HG02970 (cell line): ENCODE measurements around the gene ARSJ.
A peak's percentile ranks its signal among the peaks of the same experiment; 100 is the strongest.
"Not testable (repeated sequence)": the region's sequence is repeated elsewhere in the genome, so short reads cannot be mapped to it uniquely, and the experiment has no call there.

Experiments used
- ATAC-seq: cut with Tn5 transposase; IDR thresholded peaks from one replicate; pipeline ENCODE4 v1.9.1; 2021; ENCODE audit warnings: mild to moderate bottlenecking, moderate library complexity, moderate number of reproducible peaks; ENCODE audit not compliant: unreplicated experiment, low FRiP score

The ARSJ gene

DNA sequence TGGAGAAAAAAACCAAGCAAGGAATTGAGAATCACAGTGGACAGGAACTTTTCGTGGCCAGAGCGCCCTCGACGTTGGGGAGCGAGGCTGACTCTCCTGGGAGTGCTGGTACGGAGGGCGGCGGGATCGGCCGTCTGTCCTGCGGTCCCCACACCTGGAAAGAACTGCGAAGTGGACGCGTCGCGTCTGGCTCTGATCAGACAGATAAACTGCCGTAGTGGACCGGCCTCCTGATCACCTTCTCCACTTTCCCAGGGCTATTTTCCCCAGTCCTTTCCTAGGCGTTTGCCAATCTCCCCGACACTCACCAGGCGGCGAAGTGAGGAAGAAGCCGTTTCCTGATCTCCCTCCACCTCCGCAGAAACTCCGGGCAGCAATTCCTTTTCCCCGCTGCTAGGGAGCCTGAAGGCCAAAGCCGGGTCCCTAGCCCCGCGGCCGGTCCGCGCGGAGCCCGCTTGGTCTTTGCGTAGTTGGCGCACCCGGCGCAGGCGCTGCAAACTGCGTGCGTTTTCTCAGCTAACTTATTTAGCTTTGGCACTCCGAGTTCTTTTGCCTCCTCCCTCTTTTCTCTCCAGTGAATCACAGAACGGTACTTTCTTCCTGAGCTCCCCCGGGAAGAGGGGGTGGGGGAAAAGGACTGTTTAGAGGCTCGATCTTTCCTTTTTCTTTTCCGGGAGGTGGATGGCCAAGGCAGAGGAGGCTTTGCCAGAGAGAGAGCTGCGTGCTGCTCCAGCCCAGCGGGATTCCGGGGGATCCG, at the start of gene ARSJ:
ARSJ (minus strand) TSS at position 500 of the 757 bp plus-strand sequence. CDS start 813 bp downstream, outside the sequence.
- ATAC-seq = no peak

DNA sequence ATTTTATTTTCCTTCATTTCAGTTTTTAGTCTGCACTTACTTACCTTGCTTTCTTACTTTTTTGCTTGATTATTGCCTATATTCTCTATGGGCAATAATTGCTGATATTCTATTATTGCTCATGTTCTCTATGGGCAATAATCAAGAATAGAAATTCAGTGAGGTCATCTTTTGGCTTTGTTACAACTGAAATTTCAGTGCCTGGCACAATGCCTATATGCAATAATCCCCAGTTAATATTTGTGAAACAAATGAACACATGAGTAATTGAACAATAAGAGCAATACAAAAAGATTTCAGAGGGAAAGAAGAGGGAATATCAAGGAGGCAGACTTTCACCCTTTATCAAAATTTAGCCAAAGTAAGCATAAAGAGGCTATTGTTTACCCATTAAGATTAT, 48.6 kb upstream of the ARSJ start:
- ATAC-seq = no peak

DNA sequence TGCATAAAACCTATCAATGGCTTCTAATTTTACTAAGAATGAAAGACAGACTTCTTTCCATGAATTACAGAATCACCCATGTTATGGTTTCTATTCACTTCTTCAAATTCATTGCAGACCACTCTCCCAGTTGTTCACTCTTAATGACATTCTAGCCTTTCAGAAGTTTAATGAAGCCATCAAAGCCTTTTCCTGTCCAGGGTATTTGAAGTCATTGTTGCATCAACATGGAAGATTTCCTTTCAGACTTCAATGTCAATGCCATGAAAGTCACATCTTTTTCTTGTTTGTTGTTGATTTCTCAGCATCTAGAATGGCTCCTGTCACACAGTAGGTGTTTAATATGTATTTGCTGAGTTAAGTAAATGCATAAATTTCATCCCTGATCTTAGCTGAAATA, 48.1 kb upstream of the ARSJ start:
- no peak for ATAC-seq

DNA sequence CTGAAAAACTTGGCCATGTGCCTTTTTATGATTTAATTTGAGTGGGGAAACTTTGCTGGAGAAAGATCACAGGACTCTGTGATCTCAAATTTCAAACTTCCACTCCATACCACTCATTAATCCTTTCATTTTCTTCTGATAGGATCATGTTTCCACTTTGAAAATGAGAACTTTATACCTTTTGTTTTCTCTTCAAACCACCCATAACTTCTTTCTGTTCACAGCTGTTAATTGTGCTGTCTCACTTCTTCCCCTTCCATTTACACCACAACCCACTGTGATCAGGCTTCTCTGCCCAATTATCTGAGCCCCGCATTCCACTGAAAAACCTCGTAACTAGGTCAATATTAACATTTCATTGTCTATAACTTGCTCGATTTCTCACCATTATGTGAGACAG, 47.0 kb upstream of the ARSJ start:
- ATAC-seq = no peak

DNA sequence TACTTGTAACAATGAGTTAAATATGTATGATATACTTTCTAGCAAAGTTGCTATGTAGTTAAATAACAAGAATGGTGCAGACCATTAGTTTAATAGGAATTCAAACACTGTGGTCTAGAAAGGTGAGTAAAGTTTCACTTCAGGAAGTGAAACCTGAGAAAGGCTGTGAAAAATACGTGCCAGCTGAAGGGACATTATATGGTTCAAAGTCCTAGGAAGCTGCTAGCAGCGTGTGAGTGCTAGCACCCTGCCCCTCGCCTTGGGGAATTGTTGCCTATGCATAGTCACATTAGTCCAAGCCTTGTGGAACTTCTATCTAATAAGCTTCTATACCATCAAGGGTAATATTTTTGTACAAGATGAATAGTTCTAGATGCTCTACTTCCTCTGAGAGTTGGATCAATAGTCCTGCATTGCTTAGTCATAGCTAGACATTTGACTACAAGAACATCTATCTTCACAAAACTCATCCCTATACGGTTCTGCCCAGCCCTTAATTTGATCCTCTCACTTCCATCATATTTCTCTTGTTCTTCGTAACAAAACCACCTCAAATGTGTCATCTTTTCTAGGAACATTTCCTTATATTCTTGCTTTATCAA, 45.8 kb upstream of the ARSJ start:
- ATAC-seq = peak; percentile 73

DNA sequence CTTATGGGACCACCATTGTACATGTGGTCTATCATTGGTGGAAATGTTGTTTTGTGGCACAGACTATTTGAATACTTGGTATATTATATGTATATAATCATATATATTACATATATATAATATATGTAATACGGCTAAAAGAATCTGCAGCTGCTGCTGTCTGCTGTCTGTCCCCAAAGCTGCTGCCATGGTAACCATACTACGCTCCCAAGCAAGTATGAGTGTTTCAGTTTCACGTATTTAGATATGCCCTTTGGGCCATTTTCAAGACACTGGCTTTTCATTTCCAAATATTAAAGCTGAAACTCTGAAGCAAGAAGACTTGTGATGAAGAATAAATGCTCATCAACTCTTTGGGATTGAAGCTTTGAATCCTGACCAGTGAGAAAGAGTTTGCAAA, 42.0 kb upstream of the ARSJ start:
- ATAC-seq = no peak

DNA sequence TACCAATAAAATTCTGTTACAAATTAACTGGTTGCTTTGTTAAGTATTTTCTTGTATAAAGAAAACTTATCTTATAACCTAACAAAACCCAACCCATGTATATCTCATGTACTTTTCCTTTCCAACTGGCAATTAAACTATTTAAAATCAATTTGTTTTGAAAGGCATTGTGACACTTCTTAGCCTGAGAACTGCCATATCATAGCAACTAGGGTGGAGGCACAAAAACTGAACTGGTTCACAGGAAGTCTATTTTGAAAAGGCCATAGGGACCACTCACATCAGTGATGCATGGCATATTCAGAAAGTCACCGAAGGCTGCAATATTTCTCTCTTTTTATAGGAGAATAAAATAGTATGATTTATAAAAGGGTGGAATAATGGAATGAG, 40.5 kb upstream of the ARSJ start:
- no peak for ATAC-seq

DNA sequence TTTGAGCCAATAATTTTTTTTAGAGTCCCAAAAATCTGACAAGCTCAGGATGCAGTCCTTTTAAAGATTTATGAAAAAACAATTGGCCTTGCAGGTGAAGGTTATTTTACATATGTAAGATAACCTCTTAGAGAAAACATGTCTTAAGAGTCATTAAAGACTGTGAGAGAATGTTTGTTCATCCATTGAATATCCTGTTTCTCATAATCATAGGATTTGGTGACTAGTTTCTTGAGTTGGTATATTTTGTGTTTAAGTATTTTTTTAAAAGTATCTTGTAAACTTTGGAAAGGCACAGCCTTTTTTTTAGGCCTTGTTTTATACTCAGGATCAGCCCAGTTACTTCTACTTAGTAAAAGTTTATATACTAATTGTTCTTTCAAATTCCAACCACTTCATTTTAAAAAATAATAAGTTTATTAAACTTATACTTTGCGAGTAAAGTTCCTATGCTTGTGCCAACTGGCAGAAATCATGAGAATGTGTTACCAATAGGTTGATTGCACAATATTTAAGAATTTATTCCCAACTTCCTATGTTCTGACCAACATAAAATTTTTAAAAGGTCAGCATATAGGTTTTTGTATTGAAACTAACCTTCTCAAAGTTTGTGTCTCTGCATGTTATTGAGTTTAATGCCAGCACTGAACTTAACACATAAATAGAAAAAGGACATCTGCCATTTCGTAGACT, 40.0 kb upstream of the ARSJ start:
- ATAC-seq = no peak

DNA sequence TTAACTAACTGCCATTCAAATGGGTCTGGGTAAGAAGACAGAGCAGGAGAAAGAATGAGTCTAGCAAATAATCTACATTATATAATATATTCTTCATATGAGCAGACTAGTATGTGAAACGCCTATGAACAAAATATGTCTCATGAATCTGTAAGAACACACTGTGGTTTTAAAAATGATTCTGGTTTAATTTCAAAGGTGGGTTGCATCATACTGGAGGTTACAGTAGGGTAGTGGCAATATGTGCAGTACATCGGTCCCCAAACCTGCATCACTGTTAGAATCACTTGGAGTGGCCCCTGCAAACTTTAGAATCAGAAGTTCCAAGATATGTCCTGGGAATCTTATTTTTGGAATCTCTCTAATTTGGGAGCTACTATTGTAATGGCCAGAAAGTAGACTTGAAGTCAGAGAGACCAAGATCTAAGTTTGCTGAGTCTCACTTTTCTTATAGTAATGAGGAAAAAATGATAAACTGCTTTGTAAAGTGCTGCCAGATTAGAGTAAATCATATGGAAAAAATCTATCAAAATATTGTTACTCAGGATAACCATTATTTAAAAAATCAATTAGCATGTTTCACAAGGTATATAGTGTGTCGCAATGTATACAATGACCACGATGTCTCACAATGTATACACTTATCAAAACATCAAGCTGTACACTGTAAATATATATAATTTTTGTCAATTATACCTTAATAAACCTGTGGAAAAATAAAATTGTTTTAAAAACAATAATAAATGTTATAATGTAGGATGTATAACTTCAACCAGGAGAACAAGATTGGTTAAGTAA, 37.9 kb upstream of the ARSJ start:
- no peak for ATAC-seq

DNA sequence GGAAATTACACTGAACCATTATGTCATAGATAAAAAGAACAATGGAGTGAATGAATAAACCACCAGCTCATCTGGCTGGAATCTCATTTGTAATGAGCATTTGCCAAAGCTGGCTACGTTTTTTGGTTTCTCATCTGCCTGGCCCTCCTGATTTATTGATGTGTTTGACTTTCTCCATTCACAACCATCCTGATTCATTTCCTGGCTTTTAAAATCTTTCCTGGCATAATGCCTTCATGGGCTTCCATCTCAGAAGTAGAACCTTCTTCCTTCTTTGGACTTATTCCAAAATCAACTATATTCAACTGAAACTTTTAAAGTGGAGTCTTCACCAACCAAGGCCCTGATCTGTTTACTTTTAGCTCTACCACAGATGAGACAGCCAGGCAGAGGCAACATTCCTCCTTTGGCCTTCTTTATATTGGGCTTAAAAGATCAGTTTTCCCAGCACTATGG, 36.0 kb upstream of the ARSJ start:
- no peak for ATAC-seq

DNA sequence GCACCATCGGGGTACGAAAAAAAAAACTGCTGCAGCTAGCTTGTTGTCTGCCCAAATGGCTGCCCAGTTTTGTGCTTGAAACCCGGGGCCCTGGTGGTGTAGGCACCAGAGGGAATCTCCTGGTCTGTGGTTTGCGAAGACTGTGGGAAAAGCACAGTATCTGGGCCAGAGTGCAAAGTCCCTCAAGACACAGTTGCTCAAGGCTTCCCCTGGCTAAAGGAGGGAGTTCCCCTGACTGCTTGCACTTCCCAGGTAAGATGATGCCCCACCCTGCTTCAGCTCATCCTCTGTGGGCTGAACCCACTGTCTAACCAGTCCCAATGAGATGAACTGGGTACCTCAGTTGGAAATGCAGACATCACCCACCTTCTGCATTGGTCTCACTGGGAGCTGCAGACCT, 33.8 kb upstream of the ARSJ start:
- ATAC-seq = not testable (repeated sequence)

DNA sequence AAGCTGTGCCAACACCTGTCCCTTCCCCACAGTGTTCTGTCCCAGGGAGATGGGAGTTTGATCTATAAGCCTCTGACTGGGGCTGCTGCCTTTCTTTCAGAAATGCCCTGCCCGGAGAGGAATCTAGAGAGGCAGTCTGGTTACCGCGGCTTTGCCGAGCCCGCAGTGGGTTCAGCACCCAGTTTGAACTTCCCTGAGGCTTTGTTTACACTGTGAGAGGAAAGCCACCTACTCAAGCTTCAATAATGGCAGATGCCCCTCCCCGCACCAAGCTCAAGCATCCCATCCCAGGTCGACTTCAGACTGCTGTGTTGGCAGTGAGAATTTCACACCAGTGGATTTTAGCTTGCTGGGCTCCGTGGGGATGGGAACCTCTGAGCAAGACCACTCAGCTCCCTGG, 33.3 kb upstream of the ARSJ start:
- no peak for ATAC-seq

DNA sequence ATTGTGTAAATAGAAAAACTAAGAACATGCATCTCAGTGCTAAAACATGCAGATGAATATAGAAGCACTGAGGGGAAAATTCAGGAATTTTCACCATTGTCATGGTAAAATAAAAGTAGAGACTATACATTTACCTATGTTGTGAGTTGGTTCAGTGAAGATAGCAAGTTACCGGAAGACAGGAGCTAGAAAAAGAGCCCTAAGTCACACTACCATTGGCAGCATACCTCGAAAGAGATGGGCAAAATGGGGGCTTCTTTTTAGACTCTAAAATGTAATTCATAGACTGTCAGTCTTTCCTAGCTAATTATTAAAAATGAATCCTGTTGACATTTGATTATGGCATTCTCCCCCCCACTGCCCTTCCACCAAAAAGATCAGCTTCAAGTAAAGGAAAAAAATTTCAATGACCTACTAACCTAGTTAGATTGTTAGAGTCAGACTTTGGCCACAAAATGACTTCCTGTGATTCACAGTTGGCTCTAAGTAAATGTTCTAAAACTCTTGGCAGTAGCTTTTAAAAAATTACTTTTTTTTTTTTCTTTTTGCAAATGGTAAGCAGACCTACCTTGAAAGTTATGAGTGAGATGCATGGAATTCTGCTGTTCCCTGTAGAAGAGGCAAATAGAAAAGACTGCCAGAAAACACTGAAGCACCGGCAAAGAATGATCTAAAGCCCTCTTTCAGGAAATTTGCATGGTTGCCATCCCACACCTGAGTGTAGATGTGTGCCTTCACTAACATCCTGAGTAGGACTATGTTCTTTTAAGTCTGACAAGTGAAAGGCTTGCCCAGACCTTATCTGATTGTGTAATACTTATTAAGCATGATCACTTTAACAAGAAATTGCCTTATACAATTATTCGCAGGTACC, 26.4 kb upstream of the ARSJ start:
- ATAC-seq = no peak

DNA sequence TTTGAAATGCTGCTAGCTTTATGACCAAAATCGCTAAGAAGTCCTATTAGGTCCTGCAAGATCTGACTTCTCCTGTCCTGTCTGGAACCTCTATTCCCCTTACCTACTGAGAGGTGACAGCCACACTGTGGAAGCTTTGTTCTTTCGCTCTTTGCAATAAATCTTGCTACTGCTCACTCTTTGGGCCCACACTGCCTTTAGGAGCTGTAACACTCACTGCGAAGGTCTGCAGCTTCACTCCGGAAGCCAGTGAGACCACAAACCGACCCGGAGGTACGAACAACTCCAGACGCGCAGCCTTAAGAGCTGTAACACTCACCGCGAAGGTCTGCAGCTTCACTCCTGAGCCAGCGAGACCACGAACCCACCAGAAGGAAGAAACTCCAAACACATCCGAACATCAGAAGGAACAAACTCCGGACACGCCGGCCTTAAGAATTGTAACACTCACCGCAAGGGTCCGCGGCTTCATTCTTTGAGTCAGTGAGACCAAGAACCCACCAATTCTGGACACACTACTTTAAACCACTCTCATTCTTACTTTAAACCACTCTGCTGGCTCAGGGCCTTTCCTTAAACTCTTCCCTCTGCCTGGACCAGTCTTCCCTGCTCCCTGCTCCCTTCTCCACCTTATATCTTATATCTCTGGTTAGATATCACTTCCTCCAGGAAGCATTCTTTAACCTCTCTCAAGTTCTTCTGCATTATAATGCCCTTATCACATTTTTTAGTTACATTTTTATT, 25.2 kb upstream of the ARSJ start:
- ATAC-seq = not testable (repeated sequence)

DNA sequence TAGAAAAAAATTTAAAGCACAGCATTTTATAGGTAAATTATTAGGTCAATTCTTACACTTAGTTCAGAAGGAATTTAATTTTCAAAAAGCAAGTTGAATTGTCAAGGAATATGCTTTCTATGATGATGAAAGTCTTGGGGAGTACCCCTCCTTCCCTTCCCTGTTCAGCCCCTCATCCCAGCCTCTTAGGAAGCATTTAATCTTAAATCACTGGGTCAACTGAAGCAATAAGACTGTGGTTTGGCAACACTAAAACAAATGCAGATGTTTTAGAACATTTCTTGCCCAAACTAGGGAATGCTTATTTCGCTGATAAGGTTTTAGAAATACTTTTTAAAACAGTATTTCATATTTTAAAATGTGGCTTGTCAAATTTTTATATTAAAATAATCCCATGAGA, 19.1 kb upstream of the ARSJ start:
- ATAC-seq = no peak

DNA sequence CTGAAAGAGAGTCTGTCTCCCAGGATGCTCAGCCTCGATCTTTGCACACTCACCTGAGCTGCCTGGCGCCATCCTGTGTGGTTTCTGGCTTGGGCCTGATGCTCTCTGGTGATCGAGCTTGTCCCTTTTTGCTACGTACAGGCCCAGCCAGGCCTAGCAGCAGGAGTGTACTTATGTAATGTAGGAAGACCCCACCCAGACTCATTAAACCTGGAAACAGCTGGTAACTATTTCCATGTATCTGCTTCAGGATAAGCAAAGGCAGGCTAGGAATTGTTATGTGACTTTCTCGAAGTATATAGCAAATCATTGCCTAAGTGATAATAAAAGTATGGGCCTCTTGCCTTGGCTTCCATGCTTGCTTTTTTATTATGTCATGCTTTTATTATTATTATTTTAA, 18.6 kb upstream of the ARSJ start:
- no peak for ATAC-seq

DNA sequence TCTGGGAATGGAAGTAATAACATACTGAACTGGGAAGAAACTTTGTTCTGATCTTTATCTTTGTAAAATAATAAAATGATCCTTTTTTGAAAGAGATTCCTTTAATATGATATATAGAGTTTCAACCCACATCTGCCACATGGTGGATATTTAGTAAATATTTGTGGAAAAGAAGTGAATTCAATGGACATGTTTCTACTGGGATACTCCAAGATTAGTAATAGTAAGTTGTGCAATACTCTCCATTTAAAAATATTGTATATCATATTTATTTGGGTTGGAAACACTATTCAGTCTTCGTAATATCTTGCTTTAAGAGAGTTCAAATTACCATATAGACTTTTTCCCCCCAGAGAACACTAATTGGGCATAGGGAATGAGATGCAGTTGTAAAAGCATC, 17.8 kb upstream of the ARSJ start:
- ATAC-seq = no peak

DNA sequence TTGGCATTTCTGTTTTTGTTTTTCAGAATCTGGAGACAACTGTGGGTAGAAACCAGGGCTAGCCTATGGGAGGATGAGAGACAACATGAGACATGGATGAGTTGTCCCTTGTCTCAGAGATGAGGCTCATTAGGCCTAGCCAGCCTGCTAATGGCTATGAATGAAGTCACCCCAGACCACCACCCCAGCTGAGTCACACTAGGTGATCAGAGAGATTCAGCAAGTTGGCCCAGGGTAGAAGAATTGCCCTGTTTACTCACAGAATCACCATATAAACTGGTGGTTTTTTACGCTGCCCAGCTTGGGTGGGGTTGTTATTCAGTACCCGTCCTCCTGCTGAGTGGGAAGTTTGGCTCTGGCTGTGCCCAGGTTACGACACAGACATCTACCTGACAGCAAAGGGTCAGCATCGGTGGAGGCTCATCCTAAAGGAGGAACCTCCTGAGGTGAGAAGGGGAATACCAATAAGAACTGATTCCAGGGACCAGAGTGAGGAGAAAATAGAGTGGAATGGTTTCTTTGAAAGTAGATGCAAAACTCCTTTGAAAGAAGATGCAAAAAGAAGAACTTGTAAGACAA, 17.2 kb upstream of the ARSJ start:
- no peak for ATAC-seq

DNA sequence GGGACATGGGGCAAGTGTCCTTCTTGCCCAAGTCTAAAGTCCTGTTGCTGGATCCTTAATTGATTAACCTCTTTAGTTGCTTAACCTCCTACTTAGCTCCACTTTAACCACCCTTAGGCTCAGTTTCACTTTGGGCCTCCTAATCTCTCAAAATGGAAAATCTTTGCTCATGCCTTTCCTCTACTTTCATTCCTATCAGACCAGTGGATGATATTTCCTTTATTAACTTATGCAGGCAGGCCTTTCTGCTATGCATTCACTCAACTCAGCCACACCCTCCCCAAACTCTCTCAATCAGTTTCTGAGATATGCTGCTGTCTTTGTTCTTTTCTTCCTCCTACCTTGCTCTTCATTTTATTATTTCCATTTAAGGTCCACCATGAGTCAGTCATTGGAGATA, 14.4 kb upstream of the ARSJ start:
- ATAC-seq = no peak
